Neural cell (in vitro differentiated cells): Measurements from ENCODE around the gene NXPH2.

ENCODE experiments used
- CTCF ChIP-seq: fragments of 450-650 bp; IDR thresholded peaks from 2 replicates; pipeline ENCODE4 v1.5.1; 2014; ENCODE audit warnings: antibody characterized with exemption, mild to moderate bottlenecking, moderate library complexity; ENCODE audit not compliant: poor library complexity, severe bottlenecking
- EP300 ChIP-seq: fragments of 450-650 bp; conservative IDR thresholded peaks from 2 replicates; pipeline ENCODE4 v1.6.1; 2014; ENCODE audit warnings: antibody characterized with exemption, mild to moderate bottlenecking, moderate library complexity; ENCODE audit not compliant: poor library complexity, severe bottlenecking
- EZH2 ChIP-seq: fragments of 200-600, 300-800 bp; shearing (Covaris generic), sonication (generic); IDR thresholded peaks from 2 replicates; pipeline ENCODE4 v1.6.1; 2014; ENCODE audit warnings: antibody characterized with exemption, low read length, borderline replicate concordance, mild to moderate bottlenecking; ENCODE audit not compliant: insufficient read depth, poor library complexity, severe bottlenecking
- MXI1 ChIP-seq: fragments of 450-650 bp; conservative IDR thresholded peaks from 2 replicates; pipeline ENCODE4 v1.6.1; 2014; ENCODE audit warnings: antibody characterized with exemption, mild to moderate bottlenecking; ENCODE audit not compliant: poor library complexity, severe bottlenecking
- POLR2AphosphoS5 ChIP-seq: IDR thresholded peaks from 2 replicates; pipeline ENCODE4 v1.6.1; 2012
- RAD21 ChIP-seq: fragments of 450-650 bp; conservative IDR thresholded peaks from 2 replicates; pipeline ENCODE4 v1.6.1; 2014; ENCODE audit warnings: antibody characterized with exemption, mild to moderate bottlenecking, moderate library complexity
- REST ChIP-seq: IDR thresholded peaks from 2 replicates; pipeline ENCODE4 v1.6.1; 2012; ENCODE audit warnings: borderline replicate concordance
- SMC3 ChIP-seq: fragments of 450-650 bp; conservative IDR thresholded peaks from 2 replicates; pipeline ENCODE4 v1.6.1; 2014; ENCODE audit warnings: antibody characterized with exemption, mild to moderate bottlenecking, moderate library complexity; ENCODE audit not compliant: poor library complexity
- TAF1 ChIP-seq: IDR thresholded peaks from 2 replicates; pipeline ENCODE4 v1.6.1; 2012; ENCODE audit warnings: low read depth

- no peak for TF ChIP-seq CTCF
- TF ChIP-seq REST: no peak
- no peak for TF ChIP-seq EP300
- TF ChIP-seq RAD21: no peak
- TF ChIP-seq EZH2: no peak
- no peak for TF ChIP-seq POLR2AphosphoS5
- no peak for TF ChIP-seq TAF1
- TF ChIP-seq MXI1: no peak
- TF ChIP-seq SMC3: no peak
Observed at GRCh38 chr2:138811431-138811830, 31.2 kb upstream of the NXPH2 start.
